ENCODE data around the gene SLAMF1.
"Not testable (repeated sequence)": the region's sequence is repeated elsewhere in the genome, so short reads cannot be mapped to it uniquely, and the experiment has no call there.

SLAMF1 gene

DNA sequence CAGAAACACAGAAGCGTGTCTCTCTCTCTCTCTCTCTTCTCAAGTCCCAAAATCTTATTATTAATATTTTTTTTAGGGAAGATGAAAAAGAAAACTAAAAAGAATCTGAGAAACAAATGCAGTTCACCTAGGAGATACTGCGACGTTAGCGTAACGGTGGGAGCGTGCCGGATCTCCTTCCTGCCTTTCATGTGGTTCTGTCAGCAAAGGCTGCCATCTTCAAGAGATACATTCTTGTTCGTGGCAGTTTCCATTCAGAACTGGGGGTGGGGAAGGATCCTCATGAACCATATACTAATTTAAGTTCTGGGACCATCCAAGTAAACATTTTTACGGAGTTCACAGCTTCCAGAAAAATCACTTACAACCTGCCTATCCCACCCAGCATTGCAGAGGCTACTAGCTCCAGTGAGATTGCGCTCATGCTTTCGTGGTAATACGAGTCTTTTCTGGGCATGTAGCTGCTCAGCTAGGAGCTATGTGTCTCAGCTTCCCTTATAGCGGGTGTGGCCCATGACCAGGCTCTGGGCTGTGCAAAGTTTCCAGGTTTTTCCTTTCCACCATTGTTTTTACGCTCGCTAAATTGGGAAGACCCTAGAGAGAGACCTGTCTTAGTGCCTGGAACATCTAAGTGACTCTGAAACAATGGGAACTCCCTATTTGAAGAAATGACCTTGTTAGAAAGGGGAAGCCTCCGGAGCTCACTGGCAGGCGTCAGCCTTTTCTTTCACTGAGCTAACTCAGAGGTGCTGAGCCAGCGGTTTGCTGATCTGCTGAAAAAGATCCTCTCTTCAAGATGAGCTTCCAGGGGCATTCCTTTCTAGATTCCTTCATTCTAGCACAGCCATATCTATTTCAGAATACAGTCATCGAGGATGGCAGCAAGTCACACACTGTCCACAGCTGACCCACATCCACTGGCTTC is 17.3 kb downstream of the SLAMF1 start:
- Histone ChIP-seq H3K27me3 (ENCODE audit: low read depth) (no peaks in the 10 kb centered on the region), H3K9me3 (no peaks in the 10 kb centered on the region), H3K36me3 (replicated peaks) (no peaks in the 10 kb centered on the region), H3K4me3 (no peak overlapping the region), H3K4me1 (peaks cover 14% of the 10 kb centered on the region)
- in situ Hi-C loops (cut with MboI; ENCODE audit: low sequenced_read_pairs): no loop called here
- DNase-seq (ENCODE audit: low spot score in 2 of 2): no peak

DNA sequence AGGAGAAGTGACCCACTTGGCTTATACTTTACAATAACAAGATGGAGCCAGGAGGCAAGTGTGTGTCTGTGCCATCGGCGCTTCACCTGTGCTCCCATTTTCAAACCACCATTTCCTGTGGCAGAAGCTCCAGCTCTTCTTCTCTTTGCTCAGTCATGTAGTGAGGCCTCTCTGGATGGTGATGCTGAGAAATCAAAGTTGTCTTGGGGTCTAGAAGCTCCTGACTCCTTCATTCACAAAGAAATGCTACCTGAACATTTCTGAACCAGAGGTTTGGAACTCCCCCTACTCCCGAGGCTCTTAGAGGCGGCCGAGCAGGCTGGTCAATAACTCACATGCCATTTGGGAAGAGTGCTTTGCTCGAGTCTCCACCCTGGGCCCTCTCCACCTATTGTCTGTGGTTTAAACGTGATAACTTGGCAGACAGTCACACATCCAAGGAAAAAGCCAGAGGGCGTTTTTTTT is 18.0 kb downstream of the SLAMF1 start:
- Histone ChIP-seq H3K9me3 (no peaks in the 10 kb centered on the region), H3K36me3 (replicated peaks) (no peaks in the 10 kb centered on the region), H3K27me3 (ENCODE audit: low read depth) (no peaks in the 10 kb centered on the region), H3K4me3 (no peak overlapping the region), H3K4me1 (peaks cover 20% of the 10 kb centered on the region)
- in situ Hi-C loops (cut with MboI; ENCODE audit: low sequenced_read_pairs): no loop called here
- DNase-seq (ENCODE audit: low spot score in 2 of 2): no peak

DNA sequence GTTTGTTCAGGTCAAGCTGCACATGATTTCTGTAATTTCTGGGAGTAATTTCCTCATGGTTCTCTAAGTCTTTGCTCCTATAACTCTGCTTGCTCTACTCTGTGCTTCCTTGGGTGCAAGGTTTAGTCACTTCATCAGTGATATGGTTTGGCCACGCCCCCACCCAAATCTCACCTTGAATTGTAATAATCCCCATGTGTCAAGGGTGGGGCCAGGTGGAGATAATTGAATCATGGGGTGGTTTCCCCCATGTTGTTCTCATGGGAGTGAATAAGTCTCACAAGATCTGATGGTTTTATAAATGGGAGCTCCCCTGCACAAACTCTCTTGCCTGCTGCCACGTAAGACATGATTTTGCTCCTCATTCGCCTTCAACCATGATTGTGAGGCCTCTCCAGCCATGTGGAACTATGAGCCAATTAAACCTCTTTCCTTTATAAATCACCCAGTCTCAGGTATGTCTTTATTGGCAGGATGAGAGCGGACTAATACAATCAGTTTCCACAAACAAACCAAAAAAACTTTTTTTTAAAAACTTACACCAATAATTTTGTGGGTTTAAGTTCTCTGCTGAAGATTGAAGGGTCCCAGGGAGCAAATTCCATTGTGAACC is 19.1 kb downstream of the SLAMF1 start:
- H3K9me3 ChIP-seq; H3K36me3 ChIP-seq (replicated peaks); DNase-seq (ENCODE audit: low spot score in 2 of 2); H3K27me3 ChIP-seq (ENCODE audit: low read depth); in situ Hi-C loops (cut with MboI; ENCODE audit: low sequenced_read_pairs); H3K4me3 ChIP-seq: not testable (repeated sequence)
- peaks cover 20% of the 10 kb centered on the region for H3K4me1 ChIP-seq

DNA sequence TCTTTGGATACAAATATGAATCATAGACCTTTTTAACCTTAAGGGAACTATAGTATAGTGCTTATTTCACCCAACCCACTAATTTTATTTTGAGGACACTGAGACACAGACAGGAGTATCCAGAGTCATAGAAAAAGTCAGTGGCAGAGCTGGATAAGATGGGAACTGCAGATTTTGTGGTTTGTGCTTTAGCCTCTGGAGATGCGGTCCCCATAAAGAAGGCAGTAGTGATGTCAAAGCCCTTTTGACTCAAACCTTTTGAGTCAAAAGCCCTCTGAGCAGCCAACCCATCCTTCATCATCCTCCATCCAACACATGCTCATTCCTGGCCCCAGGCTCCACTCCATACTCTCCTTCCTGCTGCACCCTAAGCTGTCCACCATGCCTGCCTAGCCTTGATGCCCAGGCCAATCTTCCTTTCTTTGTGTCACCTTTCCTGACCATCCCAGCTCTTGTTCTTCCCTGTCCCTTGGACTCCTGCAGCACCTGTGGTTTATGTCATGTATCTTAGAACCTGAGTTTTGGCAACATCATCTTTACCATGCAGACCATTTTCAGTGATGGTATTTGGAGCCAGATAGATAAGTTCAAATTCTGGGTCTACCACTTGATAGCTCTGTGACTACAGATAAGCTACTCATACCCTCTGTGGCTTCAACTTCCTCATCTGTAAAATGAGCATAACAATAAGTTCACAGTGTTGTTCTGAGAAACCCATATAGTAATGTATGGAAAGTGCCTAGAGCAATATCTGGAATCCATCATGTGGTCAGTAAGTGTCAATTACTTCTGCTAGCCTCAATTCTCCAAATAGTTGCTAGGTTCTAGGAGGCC is 20.1 kb downstream of the SLAMF1 start:
- H3K27me3 ChIP-seq (ENCODE audit: low read depth): no peaks in the 10 kb centered on the region
- no peak overlapping the region for H3K4me3 ChIP-seq
- H3K36me3 ChIP-seq (replicated peaks): no peaks in the 10 kb centered on the region
- no peaks in the 10 kb centered on the region for H3K9me3 ChIP-seq
- in situ Hi-C loops (cut with MboI; ENCODE audit: low sequenced_read_pairs): no loop called here
- peaks cover 20% of the 10 kb centered on the region for H3K4me1 ChIP-seq
- DNase-seq (ENCODE audit: low spot score in 2 of 2): no peak

DNA sequence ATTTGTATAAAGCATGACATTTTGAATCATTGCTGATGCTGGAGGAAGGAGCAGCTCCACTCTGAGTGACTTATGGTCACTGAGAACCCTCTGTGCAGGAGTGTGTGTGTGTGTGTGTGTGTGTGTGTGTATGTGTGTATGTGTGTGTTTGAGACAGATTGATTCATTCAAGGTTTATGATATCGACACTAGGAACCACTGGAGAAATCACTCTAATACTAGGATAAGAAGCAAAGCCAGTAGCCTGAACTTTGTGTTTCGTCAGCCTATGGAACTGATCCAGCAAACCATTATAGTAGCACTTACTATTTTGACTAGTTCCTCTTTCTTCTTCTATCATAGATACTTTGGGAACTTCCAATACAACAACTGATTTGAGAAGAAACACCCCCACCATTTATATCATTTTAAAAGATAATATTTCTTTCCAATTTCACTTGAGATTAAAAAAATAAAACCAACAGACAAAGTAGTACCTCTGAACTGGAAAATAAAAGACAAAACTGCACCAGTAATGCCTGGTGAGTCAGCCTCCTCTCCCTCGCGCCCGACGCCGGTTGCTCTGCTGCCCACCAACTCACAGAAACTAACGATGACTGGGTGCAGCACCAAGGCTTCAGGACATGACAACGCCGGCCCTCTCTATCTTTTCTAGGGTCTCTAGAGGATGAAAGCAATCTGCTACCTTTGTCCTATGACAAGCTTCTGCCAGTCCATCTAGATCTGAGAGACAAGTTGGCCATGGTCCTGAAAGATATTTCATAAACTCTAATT is 20.9 kb downstream of the SLAMF1 start:
- Histone ChIP-seq H3K36me3 (replicated peaks) (no peaks in the 10 kb centered on the region), H3K9me3 (no peaks in the 10 kb centered on the region), H3K27me3 (ENCODE audit: low read depth) (no peaks in the 10 kb centered on the region), H3K4me1 (peaks cover 18% of the 10 kb centered on the region), H3K4me3 (no peak overlapping the region)
- DNase-seq (ENCODE audit: low spot score in 2 of 2): no peak
- in situ Hi-C loops (cut with MboI; ENCODE audit: low sequenced_read_pairs): no loop called here

DNA sequence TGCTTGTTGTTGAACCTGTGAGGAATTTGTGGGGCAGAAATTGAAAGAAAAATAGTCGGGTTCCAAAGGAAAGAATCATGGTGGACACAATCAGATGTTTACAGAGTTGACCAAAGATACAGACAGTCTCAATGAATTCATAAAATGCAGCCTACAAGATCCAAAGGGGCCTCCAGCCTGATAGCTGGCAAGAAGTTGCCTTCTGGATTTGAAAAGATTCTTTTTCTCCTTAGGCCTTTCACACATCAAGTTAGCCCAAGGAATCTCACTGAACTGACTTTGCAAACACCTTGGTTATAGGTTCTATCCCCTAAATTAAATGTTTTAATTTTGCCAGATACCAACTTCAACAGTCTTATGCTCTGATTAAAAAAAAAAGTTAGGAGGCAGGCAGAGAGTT is 21.5 kb downstream of the SLAMF1 start:
- Histone ChIP-seq H3K9me3 (no peaks in the 10 kb centered on the region), H3K27me3 (ENCODE audit: low read depth) (no peaks in the 10 kb centered on the region), H3K4me1 (peaks cover 12% of the 10 kb centered on the region), H3K36me3 (replicated peaks) (no peaks in the 10 kb centered on the region), H3K4me3 (no peak overlapping the region)
- in situ Hi-C loops (cut with MboI; ENCODE audit: low sequenced_read_pairs): no loop called here
- no peak for DNase-seq (ENCODE audit: low spot score in 2 of 2)

DNA sequence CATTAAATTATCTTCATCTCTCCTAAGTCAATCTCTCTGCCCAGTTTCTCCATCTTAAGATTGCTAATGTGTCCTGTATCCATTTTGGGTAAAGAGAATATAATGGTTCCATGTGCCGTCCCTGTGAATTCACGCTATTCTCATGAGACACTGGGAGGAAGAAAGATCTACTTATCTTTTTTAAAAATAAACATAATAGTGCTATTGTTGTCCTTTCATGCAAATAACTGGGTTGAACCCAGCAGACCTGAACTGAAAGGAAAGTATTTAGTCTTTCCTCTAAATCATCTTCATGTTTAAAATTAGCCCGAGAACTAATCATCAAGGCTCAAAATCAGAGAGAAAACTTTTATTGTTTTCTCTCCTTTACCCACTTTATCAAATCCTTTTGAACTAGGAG is 22.4 kb downstream of the SLAMF1 start:
- no peaks in the 10 kb centered on the region for H3K27me3 ChIP-seq (ENCODE audit: low read depth)

DNA sequence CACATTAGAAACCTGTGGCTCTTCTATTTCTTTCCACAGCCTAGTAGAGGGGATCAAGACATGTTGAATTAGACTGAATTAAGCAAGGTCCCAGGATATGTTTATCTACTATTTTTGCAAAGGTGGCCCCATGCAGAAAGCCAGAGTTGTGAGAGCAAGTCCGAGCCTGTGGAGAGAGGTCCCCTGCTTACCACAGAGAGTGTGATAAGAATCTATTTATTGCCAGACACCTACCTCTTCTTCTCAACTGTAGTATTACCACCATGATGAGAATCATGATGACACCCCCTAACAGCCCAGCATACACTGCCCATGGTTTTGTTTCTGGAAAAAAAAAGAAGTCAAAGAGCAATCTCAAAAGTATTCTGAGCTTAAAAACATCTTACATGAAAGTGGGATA is 23.0 kb downstream of the SLAMF1 start:
- no peaks in the 10 kb centered on the region for H3K27me3 ChIP-seq (ENCODE audit: low read depth)
- H3K36me3 ChIP-seq (replicated peaks): no peaks in the 10 kb centered on the region
- in situ Hi-C loops (cut with MboI; ENCODE audit: low sequenced_read_pairs): no loop called here
- H3K9me3 ChIP-seq: no peaks in the 10 kb centered on the region
- no peak overlapping the region for H3K4me3 ChIP-seq
- H3K4me1 ChIP-seq: peaks cover 9% of the 10 kb centered on the region
- no peak for DNase-seq (ENCODE audit: low spot score in 2 of 2)

More for the DNA sequence above, 22.4 kb downstream of the SLAMF1 start:
- DNase-seq (ENCODE audit: low spot score in 2 of 2): no peak
- in situ Hi-C loops (cut with MboI; ENCODE audit: low sequenced_read_pairs): no loop called here
- Histone ChIP-seq H3K9me3 (no peaks in the 10 kb centered on the region), H3K4me1 (peaks cover 9% of the 10 kb centered on the region), H3K36me3 (replicated peaks) (no peaks in the 10 kb centered on the region), H3K4me3 (no peak overlapping the region)

DNA sequence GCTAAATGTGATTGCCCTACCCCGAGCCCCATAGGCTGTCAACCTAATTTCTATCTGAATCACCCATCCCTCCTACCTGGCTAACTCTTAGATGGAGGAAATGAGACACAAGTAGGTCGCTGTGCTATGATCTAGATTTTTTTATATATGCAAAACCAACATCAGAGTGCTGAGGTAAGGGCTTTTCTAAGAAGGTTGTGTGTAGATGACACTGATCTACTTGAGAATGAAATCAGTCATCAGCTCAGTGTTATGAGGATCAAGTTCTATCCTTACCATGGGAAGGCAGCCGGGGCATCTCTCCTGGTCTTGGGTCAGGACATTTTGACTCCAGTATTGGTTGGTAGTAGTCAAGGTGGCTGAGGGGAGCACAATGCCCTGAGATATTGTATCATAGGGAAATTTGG is 23.6 kb downstream of the SLAMF1 start:
- H3K27me3 ChIP-seq (ENCODE audit: low read depth): no peaks in the 10 kb centered on the region
- in situ Hi-C loops (cut with MboI; ENCODE audit: low sequenced_read_pairs): no loop called here
- H3K36me3 ChIP-seq (replicated peaks): no peaks in the 10 kb centered on the region
- H3K4me1 ChIP-seq: peaks cover 9% of the 10 kb centered on the region
- H3K4me3 ChIP-seq: no peak overlapping the region
- no peak for DNase-seq (ENCODE audit: low spot score in 2 of 2)
- no peaks in the 10 kb centered on the region for H3K9me3 ChIP-seq

DNA sequence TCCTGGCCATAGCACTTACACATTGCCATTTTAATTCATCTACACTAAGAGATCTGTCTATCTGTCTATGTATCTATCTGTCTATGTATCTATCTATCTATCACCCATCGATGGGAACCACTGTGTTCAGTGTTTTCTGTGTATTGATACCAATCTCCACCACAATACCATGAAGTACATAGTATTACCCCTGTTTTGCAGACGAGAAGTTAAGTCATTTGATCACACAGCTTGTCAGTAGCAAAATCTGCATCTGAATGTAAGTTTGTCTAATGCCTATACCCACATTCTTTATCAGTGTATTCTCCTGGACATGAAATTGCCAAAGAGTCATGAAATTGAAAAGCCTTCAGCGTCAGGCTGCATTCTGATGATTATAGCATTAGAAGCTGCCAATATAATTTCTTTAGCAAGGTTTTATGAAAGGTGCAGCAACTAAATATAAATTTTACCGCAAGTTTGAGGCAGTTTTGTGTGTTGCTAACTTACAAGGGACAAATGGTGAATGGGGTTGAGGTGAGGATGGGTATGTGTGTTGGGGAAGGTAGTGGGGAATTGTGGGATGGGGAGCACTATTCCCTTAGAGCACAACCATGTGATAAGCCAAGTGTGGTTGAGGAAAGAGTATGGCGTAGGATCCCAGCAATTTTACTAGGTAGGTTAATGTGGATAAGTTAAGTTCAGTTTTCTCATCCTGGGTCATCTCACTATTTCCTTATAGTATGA is 24.2 kb downstream of the SLAMF1 start:
- peak in 1 of 2 experiments; percentile 32 for DNase-seq (ENCODE audit: low spot score in 2 of 2)
- Histone ChIP-seq H3K36me3 (replicated peaks) (no peaks in the 10 kb centered on the region), H3K9me3 (no peaks in the 10 kb centered on the region), H3K27me3 (ENCODE audit: low read depth) (no peaks in the 10 kb centered on the region), H3K4me3 (no peak overlapping the region), H3K4me1 (peaks cover 9% of the 10 kb centered on the region)
- in situ Hi-C loops (cut with MboI; ENCODE audit: low sequenced_read_pairs): no loop called here

DNA sequence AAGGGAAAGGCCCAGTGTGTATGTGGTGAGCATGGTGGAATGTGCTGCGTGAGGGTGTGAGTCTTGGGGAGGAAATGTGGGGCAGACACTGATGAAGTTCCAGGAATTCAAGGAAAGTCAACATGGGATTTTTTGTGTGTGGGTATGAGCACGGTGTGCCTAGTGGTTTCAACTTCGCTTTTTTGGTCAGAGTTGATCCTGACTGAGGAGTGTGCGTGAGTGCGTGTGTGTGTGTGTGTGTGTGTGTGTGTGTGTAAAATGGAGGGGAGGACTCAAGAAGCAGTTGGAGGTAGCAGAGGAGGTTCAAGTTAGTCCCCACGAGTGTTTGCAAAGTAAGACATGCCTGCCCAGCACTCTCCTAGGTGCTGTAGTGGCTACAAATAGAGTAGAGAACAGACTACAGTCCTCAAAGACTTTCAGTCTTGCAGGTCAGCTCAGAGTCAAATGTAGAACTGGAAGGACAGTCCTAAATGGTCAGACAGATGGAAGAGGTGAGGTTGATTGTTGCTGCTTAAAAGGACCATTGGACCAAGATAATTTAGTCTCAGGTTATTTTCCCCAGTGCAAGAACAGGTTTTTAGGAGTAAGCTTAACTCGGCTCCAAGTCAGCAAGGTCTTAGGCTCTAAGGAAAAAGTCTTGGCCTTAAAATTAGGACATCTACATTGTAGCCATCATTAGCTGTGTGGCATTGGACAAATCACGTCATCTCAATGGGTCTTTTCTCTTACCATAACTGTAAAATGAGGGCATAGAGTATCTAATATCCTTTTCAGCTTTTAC is 25.0 kb downstream of the SLAMF1 start:
- in situ Hi-C loops (cut with MboI; ENCODE audit: low sequenced_read_pairs): no loop called here
- DNase-seq (ENCODE audit: low spot score in 2 of 2): no peak
- H3K27me3 ChIP-seq (ENCODE audit: low read depth): no peaks in the 10 kb centered on the region

DNA sequence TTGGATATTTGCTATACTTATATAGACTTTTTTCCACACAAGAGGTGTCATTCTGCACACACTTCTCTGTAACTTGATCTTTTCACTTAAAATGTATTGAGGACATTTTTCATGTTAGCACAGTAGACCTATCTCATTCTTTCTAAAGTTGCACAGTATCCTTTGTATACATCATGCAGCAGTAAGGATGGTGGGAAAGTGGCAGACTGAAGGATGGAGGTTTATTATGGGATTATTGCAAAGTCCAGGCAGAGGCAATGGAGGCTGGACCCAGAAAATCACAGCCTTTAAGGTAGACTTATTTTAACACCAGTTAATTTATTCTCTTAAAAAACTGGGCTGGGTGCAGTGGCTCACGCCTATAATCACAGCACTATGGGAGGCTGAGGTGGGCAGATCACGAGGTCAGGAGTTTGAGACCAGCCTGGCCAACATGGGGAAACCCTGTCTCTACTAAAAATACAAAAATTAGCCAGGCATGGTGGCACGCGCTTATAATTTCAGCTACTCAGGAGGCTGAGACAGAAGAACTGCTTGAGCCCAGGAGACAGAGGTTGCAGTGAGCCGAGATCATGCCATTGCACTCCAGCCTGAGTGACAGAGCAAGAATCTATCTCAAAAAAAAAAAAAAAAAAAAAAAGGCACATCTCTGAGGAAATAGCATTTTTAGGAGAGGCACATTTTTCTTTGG is 25.8 kb downstream of the SLAMF1 start:
- in situ Hi-C loops (cut with MboI; ENCODE audit: low sequenced_read_pairs): no loop called here
- Histone ChIP-seq H3K36me3 (replicated peaks) (no peaks in the 10 kb centered on the region), H3K27me3 (ENCODE audit: low read depth) (no peaks in the 10 kb centered on the region), H3K9me3 (no peaks in the 10 kb centered on the region), H3K4me3 (no peak overlapping the region), H3K4me1 (peaks cover 9% of the 10 kb centered on the region)
- DNase-seq (ENCODE audit: low spot score in 2 of 2): no peak

More for the DNA sequence above, 25.0 kb downstream of the SLAMF1 start:
- Histone ChIP-seq H3K4me1 (peaks cover 9% of the 10 kb centered on the region), H3K4me3 (no peak overlapping the region), H3K36me3 (replicated peaks) (no peaks in the 10 kb centered on the region), H3K9me3 (no peaks in the 10 kb centered on the region)

Measured in HAP-1 (cell line).